GM10248 (cell line): ENCODE measurements around the gene JHY.
A peak's percentile ranks its signal among the peaks of the same experiment; 100 is the strongest.

Experiments
- CTCF ChIA-PET: fragments of 300-600 bp; sonication (Branson Sonifier 250); formaldehyde crosslinking; extraction: SDS; loops from one replicate; lab custom pipeline; 2021; ENCODE audit warnings: antibody characterized with exemption; lab: Yijun Ruan, JAX
- POLR2A ChIA-PET: fragments of 350-650 bp; sonication (Branson Sonifier 250); formaldehyde crosslinking; extraction: SDS; loops from one replicate; lab custom pipeline; 2020; ENCODE audit warnings: antibody characterized with exemption; lab: Yijun Ruan, JAX
- DNase-seq: peaks from one replicate; pipeline ENCODE4 v3.0.0; 2012; ENCODE audit errors: extremely low spot score
- TF ChIP-seq, protein P1 (sequence below): IDR thresholded peaks from 2 replicates; pipeline ENCODE4 v1.5.1; 2012; ENCODE audit warnings: mild to moderate bottlenecking, low read depth; ENCODE audit errors: extremely low read depth, missing control alignments, control extremely low read depth

JHY gene

DNA sequence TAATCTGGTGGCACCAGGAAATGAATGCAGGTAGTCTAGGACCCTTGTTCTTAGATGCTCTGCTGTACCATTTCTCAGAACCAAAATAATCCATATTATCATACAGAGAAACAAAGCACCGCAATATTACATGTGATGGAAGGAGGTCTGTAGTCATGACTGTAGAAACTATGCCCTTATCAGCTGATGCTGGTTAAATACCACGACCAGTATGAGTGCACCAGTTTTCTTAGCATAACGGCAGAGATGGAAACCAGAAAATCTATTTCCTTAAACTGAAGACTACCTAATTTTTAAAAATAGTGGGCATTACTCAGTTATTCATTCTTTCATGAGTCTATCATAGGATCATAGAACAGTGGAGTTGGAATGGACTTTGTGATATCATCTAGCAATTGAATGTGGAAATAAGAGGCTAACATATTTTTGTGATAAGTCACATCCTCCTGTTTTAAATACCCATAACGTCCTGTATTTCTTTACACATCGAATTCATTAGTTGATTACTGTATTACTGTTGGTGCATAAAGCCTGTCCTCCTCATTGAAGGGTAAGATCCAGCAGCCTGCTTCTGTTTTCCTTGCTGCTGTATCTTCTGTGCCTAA, 15.1 kb downstream of the JHY start:
- no peak for DNase-seq
- TF ChIP-seq, protein P1, sequence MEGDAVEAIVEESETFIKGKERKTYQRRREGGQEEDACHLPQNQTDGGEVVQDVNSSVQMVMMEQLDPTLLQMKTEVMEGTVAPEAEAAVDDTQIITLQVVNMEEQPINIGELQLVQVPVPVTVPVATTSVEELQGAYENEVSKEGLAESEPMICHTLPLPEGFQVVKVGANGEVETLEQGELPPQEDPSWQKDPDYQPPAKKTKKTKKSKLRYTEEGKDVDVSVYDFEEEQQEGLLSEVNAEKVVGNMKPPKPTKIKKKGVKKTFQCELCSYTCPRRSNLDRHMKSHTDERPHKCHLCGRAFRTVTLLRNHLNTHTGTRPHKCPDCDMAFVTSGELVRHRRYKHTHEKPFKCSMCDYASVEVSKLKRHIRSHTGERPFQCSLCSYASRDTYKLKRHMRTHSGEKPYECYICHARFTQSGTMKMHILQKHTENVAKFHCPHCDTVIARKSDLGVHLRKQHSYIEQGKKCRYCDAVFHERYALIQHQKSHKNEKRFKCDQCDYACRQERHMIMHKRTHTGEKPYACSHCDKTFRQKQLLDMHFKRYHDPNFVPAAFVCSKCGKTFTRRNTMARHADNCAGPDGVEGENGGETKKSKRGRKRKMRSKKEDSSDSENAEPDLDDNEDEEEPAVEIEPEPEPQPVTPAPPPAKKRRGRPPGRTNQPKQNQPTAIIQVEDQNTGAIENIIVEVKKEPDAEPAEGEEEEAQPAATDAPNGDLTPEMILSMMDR = no peak
- ChIA-PET POLR2A (no interaction called here), CTCF (interaction anchor here (1.8 kb wide), 1 partner anchor 25 kb away, joined by 4 read pairs; no protein-coding TSS in a partner anchor)

DNA sequence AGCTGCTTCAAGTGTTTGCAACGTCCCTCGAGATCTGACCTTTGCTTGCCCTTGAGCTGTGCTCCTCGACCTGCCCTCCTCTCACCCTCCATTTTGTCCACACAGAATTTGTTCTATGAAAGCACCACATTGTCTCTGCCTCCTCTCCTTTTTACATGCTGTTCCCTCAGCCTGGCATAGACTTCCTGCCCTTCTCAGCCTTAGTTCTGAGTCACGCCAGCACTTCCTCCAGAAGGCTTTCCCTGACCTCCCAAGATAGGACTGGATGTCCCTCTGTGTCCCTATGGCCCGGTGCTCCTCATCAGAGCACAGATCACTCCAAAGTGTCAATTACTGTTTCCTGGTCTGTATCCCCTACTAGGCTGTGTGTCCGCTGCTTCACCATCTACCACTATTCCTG, 16.2 kb downstream of the JHY start:
- ChIA-PET POLR2A (no interaction called here), CTCF (interaction anchor here (1.0 to 1.8 kb wide), 3 partner anchors 26 to 45 kb away, joined by 3 to 4 read pairs (median 3); no protein-coding TSS in a partner anchor)
- TF ChIP-seq, protein P1 = no peak
- DNase-seq = no peak

DNA sequence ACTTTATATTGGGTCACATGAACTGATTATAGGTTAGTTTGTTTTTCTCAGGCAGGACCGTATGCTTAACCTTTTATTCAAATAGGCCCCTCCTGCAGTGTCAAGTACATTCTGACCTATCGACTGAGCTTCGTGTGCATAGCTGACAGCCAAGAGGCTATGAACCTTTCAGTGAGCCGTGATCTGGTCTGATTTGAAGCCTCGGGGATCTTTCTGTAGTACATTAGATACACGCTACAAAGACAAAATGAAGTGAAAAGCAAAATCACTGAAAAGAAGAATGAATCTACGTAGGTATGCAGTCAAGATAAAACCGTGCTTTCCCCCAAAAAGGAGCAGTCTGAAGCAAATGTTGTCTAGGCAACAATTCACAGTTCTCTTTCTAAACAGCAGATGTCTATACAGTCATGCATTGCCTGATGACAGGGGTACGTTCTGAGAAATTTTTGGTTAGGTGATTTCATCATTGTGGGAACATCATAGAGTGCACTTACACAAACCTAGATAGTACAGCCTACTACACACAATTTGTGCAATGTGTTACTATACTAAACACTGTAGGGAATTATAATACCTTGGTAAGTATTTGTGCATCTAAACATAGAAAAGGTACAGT, 18.1 kb downstream of the JHY start:
- ChIA-PET CTCF (interaction anchor here (1.5 kb wide), 1 partner anchor 17 kb away, joined by 4 read pairs; the partner anchor contains the start of gene JHY), POLR2A (no interaction called here)
- TF ChIP-seq, protein P1 = no peak
- DNase-seq = peak; percentile 20

DNA sequence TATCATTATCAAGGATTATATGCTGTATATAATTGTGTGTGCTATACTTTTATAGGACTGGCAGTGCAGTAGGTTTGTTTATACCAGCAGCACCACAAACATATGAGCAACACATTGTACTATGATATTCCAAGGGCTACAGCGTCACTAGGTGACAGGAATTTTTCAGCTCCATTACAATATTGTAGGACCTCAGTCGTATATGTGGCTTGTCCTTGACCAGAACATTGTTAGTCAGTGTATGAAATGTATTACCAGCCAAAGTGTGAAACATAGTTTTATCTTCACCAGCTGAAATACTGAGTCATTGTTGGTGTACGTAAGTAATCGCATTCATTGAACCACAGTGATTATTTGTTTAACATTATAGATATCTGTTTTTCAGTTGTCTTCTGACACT, 20.4 kb downstream of the JHY start:
- CTCF ChIA-PET = interaction anchor here (1.6 kb wide), 1 partner anchor 151 kb away, joined by 5 read pairs; no protein-coding TSS in a partner anchor

DNA sequence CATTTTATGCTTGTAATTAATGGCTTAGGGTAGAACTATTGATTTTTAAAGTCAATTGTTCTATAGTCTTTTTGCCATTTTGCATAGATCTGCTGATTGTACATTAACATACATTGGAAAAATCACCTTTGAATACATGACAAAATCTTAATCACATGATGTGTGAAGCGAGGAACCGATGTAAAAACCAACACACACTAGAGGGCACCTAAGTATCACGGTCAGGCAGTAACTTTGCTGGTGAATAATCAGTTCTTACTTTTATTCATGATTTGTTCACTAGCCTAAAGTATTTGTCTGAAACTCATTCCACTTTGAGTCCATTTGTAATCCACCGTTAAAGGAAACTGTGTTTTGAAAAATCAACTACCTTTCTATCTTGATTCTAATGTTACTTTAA, 28.2 kb downstream of the JHY start:
- TF ChIP-seq, protein P1 = peak; percentile 8
- no peak for DNase-seq
- CTCF ChIA-PET = no interaction called here
- POLR2A ChIA-PET = no interaction called here

More for the DNA sequence above, 20.4 kb downstream of the JHY start:
- no peak for DNase-seq
- TF ChIP-seq, protein P1 = no peak
- POLR2A ChIA-PET = no interaction called here

DNA sequence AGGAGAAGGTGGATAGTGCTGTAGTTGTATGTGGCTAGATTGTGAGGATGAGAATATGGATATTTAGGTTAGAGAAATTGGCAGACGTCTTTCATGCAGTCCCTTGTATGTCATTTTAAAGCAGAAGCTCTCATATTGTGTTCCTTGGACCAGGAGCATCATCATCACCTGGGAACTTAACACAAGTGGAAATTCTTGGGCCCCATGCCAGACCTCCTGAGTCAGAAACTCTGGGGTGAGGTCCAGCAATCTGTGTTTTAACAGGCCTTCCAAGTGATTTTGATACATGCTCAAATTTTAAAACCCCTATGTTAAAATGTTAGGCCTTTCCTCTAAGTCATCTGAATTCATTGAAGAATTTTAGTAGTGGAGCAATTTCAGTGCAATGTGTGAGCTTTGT, 34.8 kb downstream of the JHY start:
- ChIA-PET POLR2A (no interaction called here), CTCF (interaction anchor here (0.8 to 1.5 kb wide), 3 partner anchors 47 to 1262 kb away, joined by 3 read pairs; no protein-coding TSS in a partner anchor)
- TF ChIP-seq, protein P1 = no peak
- DNase-seq = no peak
